ENCODE data around the gene RTCA.

DNA sequence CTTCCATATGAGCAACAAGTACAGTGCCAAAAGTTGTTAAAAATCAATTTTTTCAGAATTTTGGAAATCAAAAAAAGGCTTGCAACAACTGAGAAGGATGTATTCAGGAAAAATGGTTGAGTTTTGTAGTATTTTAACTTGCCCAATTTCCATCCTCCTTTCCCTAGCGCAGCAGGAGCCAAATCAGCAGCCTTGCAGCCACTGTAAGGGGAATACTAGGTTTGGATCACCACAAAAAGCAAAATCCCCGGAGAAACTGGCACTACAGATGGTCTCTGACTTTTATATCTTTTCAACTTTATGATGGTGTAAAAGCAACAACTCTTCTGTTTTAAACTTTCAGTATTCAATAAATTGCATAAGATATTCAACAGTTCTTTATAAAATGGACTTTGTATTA, 34.3 kb upstream of the RTCA start:
- TF ChIP-seq CTCF (IDR thresholded peaks at IDR 0.05) (no peak), EP300 (IDR thresholded peaks at IDR 0.05; ENCODE audit: low read depth) (no peak)
